Mammary epithelial cell (primary cell): ENCODE data around the gene TFCP2.

Source experiments
- EZH2 ChIP-seq: IDR thresholded peaks from 2 replicates; pipeline ENCODE4 v1.6.1; 2012; ENCODE audit warnings: low read length, inconsistent platforms, borderline replicate concordance
- TF ChIP-seq, protein P1 (sequence below), 2 donors: IDR thresholded peaks in 1 of 2; conservative IDR thresholded peaks in 1 of 2; 2 replicates each; pipeline ENCODE4 v1.5.1; 2011 to 2012; ENCODE audit warnings: inconsistent platforms in 2 of 2, low read length in 2 of 2, mild to moderate bottlenecking in 2 of 2, control low read depth in 1 of 2, low read depth in 1 of 2; ENCODE audit not compliant: insufficient read depth in 1 of 2; ENCODE audit errors: extremely low read depth in 1 of 2

DNA sequence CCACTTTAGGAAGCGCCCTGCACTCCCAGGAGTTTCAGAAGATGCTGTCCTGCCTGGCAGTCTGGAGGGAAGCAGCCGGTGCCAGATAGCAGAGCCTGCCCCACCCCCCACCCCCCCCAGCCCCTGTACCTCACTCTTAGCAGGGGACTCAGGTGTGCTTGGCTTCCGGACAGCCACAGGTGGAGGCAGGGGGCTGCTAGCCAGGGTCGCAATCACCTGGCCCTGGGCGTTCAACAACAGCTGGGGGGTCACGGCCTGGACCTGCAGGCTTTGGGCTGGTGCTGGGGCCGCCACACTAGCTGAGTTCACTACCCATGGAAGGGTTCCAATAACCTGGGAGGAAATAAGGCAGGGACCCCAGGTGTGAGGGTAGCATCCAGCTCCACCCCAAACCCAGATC lies 22.9 kb upstream of the TFCP2 start:
- no peak for TF ChIP-seq EZH2
- TF ChIP-seq, protein P1, sequence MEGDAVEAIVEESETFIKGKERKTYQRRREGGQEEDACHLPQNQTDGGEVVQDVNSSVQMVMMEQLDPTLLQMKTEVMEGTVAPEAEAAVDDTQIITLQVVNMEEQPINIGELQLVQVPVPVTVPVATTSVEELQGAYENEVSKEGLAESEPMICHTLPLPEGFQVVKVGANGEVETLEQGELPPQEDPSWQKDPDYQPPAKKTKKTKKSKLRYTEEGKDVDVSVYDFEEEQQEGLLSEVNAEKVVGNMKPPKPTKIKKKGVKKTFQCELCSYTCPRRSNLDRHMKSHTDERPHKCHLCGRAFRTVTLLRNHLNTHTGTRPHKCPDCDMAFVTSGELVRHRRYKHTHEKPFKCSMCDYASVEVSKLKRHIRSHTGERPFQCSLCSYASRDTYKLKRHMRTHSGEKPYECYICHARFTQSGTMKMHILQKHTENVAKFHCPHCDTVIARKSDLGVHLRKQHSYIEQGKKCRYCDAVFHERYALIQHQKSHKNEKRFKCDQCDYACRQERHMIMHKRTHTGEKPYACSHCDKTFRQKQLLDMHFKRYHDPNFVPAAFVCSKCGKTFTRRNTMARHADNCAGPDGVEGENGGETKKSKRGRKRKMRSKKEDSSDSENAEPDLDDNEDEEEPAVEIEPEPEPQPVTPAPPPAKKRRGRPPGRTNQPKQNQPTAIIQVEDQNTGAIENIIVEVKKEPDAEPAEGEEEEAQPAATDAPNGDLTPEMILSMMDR (conservative IDR thresholded peaks at IDR 0.05 in 1 of 2, IDR thresholded peaks at IDR 0.05 in 1 of 2; ENCODE audit: extremely low read depth in 1 of 2, insufficient read depth in 1 of 2, low read depth in 1 of 2, low read length in 2 of 2): no peak
